HG02884 (cell line): Measurements from ENCODE around the gene FYN.

ENCODE experiments used
- ATAC-seq: cut with Tn5 transposase; IDR thresholded peaks from one replicate; pipeline ENCODE4 v1.9.1; 2021; ENCODE audit warnings: mild to moderate bottlenecking, moderate library complexity; ENCODE audit not compliant: unreplicated experiment

FYN gene

DNA sequence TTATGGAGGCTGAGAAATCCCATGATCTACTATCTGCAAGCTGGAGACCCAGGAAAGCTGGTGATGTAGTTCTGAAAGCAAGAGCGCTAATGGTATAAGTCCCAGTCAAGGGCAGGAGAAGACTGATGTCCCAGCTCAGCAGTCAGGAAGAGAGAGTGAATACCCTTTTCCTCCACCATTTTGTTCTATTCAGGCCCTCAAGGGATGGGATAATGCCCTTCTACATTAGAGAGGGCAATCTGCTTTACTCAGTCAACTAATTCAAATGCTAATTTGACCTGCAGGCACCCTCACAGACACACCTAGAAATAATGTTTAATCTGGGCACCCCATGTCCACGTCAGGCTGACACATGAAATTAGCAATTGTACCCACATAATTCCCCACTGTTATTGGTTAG, 10.8 kb upstream of the FYN start:
- ATAC-seq: no peak

DNA sequence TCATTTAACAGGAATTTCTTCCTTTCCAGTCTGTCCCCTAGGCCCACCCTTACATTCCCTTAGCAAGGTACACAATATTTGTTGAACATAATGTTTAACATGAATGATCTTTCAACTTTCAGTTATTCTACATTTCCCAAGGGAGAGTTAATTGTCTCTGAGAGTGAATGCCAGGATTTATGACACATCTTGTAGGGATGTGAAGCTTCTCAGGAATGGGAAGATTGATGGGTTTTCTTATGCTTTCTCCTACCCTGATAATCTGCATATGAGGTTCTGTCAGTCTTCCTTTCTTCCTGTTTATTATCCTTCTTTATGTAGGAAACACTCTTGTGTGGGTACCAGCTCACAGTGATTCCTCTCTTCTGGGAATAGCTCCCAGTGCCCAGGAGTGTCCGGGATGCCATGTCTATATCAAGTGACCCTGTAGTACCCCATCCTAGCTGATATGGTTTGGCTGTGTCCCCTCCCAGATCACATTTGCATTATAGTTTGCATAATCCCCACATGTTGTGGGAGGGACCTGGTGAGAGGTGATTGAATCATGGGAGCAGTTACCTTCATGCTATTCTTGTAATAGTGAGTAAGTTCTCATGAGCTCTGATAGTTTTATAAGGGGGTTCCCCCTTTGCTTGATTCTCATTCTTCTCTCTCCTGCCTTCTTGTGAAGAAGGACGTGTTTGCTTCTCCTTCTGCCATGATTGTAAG, 7.1 kb upstream of the FYN start:
- no peak for ATAC-seq

DNA sequence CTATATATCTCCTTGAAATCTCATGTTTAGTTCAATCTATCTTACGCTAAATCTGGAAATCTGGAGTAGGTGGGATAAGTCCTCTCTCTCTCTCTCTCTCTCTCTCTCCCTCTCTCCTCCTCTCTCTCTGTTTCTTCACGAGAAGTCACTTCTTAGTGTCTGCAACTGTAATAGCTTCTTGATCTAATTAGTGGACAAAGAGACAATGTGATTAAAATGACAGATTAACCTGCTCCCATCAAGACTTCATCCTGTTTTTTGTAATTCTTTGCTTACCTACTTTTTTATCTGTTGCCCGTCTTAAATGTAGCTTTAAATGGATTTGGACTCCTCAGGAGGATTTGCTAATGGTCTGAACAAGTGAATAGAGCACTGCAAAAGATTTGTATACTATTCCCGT, 2.5 kb upstream of the FYN start:
- no peak for ATAC-seq

DNA sequence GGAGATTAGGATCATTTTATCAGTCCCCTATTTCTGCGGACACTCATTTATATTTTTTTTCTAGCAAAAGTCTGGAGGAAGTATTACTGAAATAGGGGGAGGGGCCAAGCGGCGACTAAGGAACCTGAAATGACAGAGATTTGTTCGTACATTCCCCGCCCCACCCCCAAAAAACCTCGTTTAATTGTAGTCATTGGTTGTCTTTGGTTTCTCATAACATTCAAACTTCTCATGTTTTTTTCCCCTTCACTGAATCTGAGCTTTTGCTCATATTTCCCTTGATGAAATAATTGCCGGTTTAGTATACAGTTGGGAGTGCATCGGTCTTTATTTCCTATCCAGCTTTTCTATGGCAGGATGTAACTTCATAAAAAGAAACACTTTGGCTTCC, 768 bp upstream of the FYN start:
- ATAC-seq: no peak

DNA sequence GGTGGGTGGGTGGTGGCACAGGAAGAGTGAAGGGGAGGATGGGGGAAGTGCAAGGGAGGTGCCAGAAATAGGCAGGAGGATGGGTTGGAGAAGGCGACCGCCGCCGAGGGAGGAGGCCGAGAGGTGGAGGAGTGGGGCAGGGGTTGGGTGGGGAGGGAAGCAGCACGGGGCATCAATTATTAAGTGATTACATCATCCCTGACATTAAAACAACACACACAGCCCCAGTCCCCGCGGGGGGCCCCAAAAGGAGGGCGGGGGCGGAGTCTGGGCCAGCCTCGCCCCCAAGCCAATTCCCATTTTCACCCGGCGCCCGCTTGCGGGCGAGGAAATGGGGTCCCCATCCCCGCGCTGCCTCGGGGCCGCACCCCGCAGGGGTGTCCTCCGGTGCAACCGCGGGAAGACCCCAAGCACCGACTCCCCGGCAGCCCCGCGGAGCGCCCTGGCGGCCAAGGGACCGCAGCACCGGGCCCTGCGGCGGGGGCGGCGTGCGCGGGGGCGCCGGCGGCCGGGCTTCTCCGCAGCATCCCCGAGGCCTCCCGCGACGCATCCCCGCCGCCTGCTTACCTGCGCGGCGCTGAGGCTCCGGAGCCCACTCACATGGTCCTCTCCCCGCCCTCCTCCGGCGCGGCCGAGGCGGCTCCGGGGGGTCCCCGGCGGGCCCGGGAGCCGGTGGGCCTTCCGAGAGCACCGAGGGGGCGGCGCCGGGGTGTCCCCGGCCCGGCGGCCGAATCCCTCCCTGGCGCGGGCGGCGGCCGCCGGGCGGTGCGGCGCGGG, 663 bp downstream of the FYN start:
- peak; percentile 20 for ATAC-seq

DNA sequence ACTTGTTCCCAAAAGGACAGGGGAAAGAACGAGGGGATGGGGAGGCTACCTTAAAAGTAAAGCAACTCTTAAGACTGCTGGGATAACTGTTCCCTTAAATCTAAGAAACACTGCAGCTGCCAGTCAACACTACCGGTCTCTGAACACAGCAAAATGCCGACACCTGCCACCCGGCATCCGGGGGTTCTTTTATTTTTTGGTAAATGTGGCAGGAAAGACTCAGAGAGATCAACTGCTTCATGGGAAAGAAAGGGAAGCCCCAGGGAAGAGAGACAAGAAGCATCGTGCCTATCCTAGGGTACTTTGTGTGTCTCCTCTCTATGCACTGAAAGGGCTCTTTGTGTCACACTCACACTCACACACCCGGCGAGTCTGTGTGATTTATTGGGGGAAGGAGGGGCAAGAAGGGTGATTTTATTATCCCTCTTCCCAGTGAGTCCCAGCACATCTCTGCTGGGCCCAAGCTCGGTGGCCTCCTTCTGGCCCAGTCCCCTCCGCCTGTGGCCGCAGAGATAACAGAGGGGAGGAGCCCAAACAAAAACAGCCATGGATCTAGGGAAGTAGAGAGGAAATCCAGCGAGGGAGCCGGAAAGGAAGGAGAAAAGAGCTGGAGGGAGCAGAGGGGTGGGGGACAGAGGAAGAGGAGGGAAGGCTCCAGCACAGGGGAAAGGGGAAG, 1.4 kb downstream of the FYN start:
- no peak for ATAC-seq

DNA sequence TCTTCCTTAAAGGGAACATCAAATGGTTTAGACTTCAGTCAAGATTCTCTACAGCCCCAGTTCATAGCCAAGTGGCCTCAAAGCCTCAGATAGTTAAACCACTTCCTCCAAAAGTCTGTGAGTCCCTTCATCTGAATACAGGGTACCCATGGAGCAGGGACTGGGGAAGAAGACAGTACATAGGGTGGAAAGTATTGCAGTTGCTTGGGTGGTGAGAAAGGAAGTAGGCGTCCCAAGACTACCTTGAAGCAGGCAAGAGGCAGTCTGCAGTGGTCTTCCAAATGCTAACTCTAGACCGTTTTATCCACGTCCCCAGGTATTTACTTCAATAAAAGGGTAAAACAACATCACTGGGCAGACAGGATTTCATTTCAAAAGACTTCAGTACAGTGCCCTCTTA, 2.0 kb downstream of the FYN start:
- no peak for ATAC-seq

DNA sequence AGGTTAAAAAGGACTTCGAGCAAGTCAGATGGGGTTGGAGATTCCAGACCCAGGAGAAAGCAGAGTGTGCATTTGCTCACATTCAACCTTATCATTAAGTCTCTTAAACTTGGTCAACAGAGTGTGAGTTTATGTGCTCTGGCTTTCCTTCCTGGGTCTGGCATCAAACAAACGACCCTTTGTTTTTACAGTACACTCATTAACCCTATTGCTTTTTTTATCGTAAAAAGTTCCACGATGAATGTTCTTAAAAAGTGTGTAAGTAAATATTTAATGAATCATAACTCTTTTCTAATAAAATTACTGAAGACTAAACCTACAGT, 2.5 kb downstream of the FYN start:
- no peak for ATAC-seq

DNA sequence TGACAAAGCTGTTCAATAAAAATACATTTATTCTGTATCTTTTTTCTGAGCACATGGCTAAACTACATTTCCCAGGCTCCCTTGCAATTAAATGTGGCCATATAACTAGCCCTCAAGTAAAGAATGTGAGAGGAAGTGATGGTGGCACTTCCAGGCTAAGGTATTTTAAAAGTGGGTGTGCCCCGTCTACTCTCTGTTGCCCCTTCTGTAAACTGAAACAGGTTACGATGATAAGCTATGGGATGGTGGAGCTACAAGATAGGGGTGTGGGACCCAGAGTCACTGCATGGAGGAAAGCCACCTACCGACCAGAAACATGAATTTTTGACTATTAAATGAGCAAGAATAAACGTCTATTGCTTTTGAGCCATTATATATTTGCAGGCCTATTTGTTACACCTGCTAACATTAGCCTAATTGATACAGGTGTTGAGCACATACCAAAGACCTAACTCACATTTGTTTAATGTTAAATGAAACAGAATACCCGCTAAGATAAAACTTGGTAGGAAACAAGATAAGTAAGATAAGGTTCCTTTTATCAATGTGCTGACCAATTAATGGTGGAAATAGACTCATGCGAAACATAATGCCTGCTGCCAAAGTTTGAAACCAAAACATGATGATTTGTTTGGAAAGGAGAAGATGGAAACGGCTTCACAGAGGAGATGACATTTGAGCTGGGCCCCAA, 3.1 kb downstream of the FYN start:
- ATAC-seq: no peak

DNA sequence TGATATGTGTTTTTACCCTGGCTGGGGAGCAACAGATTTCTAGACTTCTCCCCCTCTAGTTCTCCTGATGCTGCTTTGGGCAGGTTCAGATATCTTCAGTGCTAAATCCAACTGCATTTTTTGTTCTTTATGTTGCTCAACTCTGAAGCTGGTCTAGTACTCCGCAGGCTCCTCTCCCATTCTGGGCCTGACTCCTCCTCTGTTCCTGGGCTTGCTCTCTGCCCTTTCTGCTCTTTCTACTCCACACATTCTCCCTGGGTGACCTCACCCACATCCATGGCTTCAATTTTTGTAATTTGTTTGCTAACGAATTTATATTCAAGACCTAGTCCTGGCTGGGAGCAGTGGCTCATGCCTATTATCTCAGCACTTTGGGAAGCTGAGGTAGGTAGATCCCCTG, 6.4 kb downstream of the FYN start:
- ATAC-seq: no peak

DNA sequence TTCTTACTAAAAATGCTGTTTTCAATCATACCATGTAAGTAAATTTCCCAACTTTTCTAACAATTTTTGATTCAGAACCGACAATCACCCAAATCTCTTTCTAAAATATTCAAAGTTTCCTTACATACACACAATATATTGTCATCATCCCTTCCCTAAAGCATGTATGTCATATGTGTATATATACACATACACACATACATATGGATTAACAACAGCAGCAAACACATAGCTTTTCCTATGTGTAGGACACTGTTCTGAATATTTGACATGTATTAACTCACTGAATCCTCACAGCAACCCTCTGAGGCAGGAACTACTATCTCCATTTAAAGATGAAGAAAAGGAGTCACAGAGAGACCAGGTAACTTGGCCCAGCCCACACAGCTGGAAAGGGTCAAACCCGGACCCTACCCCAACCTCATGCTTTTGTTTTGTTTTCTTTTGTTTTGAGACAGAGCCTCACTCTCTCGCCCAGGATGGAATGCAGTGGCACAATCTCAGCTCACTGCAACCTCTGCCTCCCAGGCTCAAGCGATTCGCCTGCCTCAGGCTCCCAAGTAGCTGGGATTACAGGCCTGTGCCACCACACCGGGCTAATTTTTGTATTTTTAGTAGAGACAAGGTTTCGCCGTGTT, 7.2 kb downstream of the FYN start:
- no peak for ATAC-seq

DNA sequence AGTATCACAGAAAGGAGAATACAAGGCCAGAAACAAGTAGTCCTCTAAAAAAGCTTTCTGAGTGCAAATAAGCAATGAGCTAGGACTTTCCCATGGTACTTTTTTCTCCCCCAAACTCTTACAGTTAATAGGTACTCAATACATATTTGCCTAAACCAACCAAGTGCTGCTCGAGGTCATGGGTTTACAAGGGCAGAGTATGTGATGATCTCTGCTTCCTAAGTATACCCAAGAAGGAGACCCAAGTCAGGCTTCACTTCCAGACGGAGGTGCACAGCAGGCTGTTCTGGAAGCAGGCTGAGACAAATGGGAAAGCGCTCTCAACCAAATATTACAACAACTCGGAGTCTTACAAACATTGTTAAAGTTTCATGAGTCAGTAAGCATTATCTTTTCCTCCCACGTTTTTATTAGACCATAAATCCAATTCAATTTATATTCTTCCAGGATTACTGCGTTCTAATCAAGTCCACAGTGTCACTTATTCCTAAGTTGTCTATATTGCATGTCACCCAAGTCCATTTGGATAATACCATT, 8.1 kb downstream of the FYN start:
- no peak for ATAC-seq

DNA sequence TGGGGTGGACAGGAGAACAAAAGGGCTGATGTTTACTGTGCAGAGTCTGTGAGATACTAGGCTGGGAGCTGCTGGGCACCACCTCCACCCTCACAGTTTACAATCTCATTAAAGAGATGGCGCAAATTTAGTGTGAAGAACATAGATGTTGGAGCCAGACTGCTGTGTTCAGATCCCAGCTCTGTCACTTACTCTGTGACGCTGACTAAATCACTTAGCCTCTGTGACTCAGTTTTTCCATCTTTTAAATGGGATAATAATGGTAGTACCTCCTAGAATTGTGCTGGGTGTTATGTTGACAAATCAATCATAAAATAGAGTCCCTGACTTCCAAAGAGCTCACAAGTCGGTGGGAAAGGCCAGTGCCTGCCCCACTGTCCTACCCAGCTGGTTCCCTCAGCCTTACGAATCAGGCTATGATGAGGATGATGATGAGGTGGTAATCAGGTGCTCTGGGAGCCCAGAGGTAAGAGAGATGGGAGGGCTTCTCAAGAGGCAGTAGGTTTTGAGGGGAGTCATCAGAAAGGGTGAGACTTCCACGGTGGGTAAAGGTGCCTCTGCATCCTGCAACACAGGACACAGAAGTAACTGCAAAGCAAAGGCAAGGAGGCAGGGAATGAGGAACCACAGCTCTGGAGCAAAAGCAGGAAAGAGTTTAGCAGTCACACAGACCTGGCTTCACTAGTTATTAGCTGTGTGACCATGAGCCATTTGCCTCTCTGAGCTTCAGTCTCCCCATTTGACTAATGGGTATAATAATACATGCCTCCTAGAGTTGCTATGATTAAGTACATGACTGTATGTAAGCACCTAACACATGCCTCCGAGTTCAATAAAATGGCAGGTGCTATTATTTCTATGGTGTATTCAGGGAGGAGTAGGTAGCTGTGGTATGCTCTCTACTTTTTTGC, 8.9 kb downstream of the FYN start:
- no peak for ATAC-seq

DNA sequence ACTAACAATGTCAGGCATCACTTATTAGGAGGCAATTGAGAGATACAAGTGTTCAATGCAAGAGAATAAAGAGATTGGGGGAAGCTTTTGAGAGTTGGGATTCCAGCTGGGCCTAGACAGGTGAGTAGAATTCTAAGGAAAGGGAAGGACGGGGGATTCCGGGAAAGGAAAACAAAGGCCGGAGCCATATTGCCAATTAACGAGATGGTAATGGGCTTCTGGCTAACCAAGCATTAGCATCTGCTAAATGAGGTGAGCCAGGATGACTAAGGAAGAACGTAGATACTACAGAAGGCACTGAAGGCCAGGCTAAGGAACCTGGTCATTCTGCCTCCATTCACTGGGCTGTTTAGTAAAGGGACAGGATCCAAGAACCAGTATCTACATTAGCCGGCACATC, 10.5 kb downstream of the FYN start:
- ATAC-seq: no peak

DNA sequence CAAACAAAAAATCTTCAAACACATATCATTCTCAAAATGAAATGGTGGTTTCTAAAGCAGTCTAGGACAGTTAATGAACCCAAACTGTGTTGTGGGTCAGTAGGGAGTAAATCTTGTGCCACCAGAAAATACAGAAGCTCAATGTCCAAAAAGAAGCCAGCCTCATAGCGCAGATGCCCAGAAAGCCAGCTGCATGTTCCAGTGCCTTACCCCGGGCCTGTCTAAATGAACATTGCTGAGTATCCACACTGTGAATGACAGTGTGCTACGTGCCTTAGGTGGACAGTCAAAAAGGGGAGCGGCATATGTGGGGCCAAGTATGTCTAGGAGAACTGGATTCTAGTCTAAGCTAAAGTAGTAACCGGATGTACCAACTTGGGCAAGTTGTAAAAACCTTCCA, 10.9 kb downstream of the FYN start:
- no peak for ATAC-seq

DNA sequence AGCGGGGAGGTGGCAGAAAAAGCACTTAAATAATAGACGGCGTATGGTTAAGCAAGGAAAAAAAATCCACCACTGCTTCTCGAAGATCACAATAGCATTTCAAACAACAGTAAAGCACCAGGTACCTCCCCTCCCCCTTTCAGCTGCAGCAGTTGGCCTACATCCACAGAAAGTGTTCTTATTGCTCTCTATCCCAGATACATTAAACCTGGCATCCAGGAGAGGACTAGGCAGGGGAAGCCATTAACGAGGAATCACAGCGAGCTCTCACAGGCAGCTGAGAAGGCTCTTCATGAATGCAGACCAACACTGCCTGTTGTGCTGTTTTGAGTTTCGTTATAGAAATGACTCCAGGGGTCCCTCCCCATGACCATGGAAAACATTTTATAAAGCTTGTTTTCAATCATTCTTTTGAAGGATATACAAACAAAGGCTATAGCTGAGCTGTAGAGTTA, 11.8 kb downstream of the FYN start:
- ATAC-seq: no peak

DNA sequence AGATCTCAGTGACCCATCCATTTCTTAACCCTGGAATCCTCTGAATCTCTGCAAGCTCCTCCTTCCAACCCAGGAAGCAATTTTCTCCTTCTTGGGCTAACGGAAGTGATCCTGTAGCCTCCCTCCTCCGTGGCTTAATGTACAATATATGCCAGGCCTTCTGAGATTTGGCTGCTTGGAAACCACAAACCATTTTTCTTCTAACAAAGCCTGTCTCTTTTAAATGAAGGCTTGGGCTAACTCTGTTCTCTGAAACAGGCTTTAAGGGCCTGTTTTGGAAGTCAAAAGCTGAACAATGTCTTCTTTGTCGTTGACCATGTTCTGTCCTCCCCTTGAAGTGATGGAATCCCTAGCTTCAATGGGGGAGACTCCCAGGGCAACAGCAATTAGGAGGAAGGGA, 14.9 kb downstream of the FYN start:
- ATAC-seq: no peak

DNA sequence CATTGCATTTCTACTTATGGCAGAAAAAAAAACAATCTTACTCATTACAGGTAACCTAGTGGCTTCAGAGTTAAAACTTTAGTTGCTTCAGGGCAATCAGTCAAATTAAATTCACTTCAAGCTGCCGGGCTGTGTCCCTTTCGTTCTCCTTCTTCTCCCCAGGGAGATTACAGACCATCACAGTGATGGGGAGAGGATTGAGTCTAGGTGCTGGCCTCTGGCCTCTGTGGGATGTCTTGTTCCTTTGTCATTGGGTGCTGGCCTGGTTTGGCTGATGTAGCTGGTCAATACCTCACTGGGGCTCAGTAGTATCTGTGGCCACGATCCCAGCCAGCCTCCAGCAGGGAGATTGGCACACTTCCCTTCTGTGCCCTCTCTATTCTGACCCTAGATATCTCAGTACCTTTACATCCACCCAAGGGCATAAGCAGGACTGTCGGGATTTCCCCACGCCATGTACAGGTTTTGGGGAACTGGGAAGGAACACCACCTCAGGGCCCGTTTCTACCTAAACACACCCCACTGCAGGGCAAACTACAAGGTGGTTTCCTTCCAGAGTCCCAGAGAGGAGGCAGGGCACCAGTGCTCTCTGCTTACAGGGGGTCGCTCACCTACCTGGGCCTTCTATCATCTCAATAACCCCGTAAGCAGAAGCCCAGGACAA, 15.4 kb downstream of the FYN start:
- no peak for ATAC-seq

DNA sequence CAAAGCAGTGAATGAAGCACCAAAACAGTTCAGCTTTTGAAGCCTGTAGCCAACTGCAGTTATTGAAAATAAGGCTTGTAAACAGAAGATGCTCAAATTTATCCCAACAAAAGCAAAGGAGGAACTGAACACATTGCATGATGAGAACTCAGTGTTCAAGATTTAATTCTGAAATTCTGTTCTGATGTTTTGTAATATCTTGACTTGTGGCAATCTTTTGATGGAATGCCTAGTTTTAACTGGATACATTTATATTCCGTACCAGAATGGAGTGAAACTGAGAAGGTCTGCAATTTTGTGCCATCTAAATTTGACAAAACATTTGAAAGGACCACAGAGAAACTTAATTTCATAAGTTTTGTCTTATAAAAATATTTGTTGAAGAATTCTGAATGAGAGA, 17.5 kb downstream of the FYN start:
- ATAC-seq: no peak
